ENCODE results near the gene CEP112. TPM values are rescaled to one million over a fixed set of nuclear protein-coding genes. Genes with fewer than 3 reads are reported as not detected.

CEP112 gene
- total RNA-seq, 1 experiment from 2014 or later = 9.5 TPM

DNA sequence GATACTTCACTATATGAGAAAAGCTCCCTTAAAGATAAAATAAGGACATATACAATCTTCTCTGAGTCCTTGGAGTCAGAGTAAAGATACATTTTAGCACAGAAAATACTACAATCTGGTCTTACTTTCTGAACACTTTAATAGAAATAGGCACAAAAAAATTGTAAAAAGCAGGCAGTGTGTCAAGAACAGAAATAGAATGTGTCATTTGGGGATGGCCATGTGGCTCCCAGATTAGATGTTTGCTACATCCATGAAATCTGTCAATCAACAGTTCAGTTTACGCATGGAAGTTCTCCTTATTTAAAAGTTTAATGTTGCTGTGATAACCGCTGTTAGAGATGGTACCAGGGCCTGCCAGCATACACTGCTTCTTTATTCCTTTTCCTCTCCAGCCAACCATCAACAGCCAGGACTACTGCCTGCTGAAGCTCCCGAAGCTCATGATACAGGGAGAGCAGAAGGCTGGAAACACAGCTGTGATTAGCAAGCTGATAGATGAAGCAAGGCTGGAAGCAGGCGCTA is 278.5 kb downstream of the CEP112 start:
- POLR2A ChIA-PET = no interaction called here
- intact Hi-C loops (cut with micrococcal nuclease; ENCODE audit: unreplicated experiment) = no loop called here
- BruUV-seq (replicated peaks) = no TSS peak
- TF ChIP-seq, protein P1, sequence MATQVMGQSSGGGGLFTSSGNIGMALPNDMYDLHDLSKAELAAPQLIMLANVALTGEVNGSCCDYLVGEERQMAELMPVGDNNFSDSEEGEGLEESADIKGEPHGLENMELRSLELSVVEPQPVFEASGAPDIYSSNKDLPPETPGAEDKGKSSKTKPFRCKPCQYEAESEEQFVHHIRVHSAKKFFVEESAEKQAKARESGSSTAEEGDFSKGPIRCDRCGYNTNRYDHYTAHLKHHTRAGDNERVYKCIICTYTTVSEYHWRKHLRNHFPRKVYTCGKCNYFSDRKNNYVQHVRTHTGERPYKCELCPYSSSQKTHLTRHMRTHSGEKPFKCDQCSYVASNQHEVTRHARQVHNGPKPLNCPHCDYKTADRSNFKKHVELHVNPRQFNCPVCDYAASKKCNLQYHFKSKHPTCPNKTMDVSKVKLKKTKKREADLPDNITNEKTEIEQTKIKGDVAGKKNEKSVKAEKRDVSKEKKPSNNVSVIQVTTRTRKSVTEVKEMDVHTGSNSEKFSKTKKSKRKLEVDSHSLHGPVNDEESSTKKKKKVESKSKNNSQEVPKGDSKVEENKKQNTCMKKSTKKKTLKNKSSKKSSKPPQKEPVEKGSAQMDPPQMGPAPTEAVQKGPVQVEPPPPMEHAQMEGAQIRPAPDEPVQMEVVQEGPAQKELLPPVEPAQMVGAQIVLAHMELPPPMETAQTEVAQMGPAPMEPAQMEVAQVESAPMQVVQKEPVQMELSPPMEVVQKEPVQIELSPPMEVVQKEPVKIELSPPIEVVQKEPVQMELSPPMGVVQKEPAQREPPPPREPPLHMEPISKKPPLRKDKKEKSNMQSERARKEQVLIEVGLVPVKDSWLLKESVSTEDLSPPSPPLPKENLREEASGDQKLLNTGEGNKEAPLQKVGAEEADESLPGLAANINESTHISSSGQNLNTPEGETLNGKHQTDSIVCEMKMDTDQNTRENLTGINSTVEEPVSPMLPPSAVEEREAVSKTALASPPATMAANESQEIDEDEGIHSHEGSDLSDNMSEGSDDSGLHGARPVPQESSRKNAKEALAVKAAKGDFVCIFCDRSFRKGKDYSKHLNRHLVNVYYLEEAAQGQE (IDR thresholded peaks at IDR 0.05; ENCODE audit: insufficient read depth in 1 of 2, low read depth in 2 of 2, low read length in 1 of 2) = no peak
- TF ChIP-seq, protein P2, sequence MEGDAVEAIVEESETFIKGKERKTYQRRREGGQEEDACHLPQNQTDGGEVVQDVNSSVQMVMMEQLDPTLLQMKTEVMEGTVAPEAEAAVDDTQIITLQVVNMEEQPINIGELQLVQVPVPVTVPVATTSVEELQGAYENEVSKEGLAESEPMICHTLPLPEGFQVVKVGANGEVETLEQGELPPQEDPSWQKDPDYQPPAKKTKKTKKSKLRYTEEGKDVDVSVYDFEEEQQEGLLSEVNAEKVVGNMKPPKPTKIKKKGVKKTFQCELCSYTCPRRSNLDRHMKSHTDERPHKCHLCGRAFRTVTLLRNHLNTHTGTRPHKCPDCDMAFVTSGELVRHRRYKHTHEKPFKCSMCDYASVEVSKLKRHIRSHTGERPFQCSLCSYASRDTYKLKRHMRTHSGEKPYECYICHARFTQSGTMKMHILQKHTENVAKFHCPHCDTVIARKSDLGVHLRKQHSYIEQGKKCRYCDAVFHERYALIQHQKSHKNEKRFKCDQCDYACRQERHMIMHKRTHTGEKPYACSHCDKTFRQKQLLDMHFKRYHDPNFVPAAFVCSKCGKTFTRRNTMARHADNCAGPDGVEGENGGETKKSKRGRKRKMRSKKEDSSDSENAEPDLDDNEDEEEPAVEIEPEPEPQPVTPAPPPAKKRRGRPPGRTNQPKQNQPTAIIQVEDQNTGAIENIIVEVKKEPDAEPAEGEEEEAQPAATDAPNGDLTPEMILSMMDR (IDR thresholded peaks at IDR 0.05) = no peak
- TF ChIP-seq POLR2AphosphoS5 (IDR thresholded peaks at IDR 0.05; ENCODE audit: low read depth, low read length) = no peak
- no peak for TF ChIP-seq TCF7L2 (IDR thresholded peaks at IDR 0.05; ENCODE audit: low read depth, low read length)
- TF ChIP-seq SIN3A (IDR thresholded peaks at IDR 0.05; ENCODE audit: borderline replicate concordance, insufficient read depth, low read depth, low read length) = no peak
- Histone ChIP-seq H3K4me1 (ENCODE audit: control insufficient read depth, insufficient read depth, low read length) (no peaks in the 10 kb centered on the region), H3K9me3 (ENCODE audit: control insufficient read depth, insufficient read depth, low read depth, low read length) (no peaks in the 10 kb centered on the region; the same call in 1 of the 2 replicates), H3K36me3 (ENCODE audit: control insufficient read depth, insufficient read depth, low read length) (no peaks in the 10 kb centered on the region), H3K27ac (ENCODE audit: low read length) (no peak overlapping the region), H3K4me3 (ENCODE audit: low read depth in 2 of 2, low read length in 2 of 2) (no peak overlapping the region), H3K27me3 (ENCODE audit: control insufficient read depth, insufficient read depth, low read length) (no peaks in the 10 kb centered on the region)
- no peak for ATAC-seq
- DNase-seq (ENCODE audit: low read depth, low spot score) = no peak
- in situ Hi-C loops (cut with HindIII; ENCODE audit: low pct_unique_long_range_greater_than_20kb, low sequenced_read_pairs) = no loop called here
- CTCF ChIA-PET = no interaction called here

DNA sequence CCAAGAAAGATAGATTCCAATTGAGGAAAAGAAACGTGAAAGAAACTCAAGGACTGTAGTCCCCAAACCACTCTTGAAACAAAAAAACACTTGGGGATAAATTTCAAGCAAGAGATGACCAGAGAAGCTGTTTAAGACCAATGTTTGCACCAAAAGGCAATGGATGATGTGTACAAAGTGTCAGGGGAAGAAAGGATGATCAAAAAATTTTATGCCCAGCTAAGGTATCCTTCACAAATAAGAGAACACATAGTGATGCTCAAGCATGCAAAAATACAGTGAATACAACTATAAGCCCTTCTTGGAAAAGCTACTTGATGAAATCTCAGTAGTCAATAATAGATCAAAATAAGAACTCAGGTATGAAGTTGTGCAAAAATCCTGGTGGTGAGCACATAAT is 281.1 kb downstream of the CEP112 start:
- Histone ChIP-seq H3K27ac (ENCODE audit: low read length) (no peak overlapping the region), H3K9me3 (ENCODE audit: control insufficient read depth, insufficient read depth, low read depth, low read length) (no peaks in the 10 kb centered on the region; the same call in 1 of the 2 replicates), H3K4me1 (ENCODE audit: control insufficient read depth, insufficient read depth, low read length) (no peaks in the 10 kb centered on the region), H3K36me3 (ENCODE audit: control insufficient read depth, insufficient read depth, low read length) (no peaks in the 10 kb centered on the region), H3K27me3 (ENCODE audit: control insufficient read depth, insufficient read depth, low read length) (no peaks in the 10 kb centered on the region), H3K4me3 (ENCODE audit: low read depth in 2 of 2, low read length in 2 of 2) (no peak overlapping the region)
- no peak for ATAC-seq
- no TSS peak for BruUV-seq (replicated peaks)
- intact Hi-C loops (cut with micrococcal nuclease; ENCODE audit: unreplicated experiment) (no loop called here), in situ Hi-C loops (cut with HindIII; ENCODE audit: low pct_unique_long_range_greater_than_20kb, low sequenced_read_pairs) (no loop called here)
- ChIA-PET CTCF (interaction anchor here (0.5 kb wide), 1 partner anchor 505 kb away, joined by 3 read pairs; no protein-coding TSS in a partner anchor), POLR2A (no interaction called here)
- TF ChIP-seq, protein P2 (IDR thresholded peaks at IDR 0.05) = no peak
- TF ChIP-seq, protein P1 (IDR thresholded peaks at IDR 0.05; ENCODE audit: insufficient read depth in 1 of 2, low read depth in 2 of 2, low read length in 1 of 2) = no peak
- no peak for TF ChIP-seq POLR2AphosphoS5 (IDR thresholded peaks at IDR 0.05; ENCODE audit: low read depth, low read length)
- no peak for TF ChIP-seq SIN3A (IDR thresholded peaks at IDR 0.05; ENCODE audit: borderline replicate concordance, insufficient read depth, low read depth, low read length)
- TF ChIP-seq TCF7L2 (IDR thresholded peaks at IDR 0.05; ENCODE audit: low read depth, low read length) = no peak
- DNase-seq (ENCODE audit: low read depth, low spot score) = no peak
